GM12872 (cell line): ENCODE results near the gene SHPK.

Source experiments
- TF ChIP-seq, protein P1 (sequence below): IDR thresholded peaks from 3 replicates; pipeline ENCODE4 v1.5.1; 2011; ENCODE audit warnings: low read depth, mild to moderate bottlenecking, low read length, moderate library complexity; ENCODE audit not compliant: insufficient read depth

SHPK gene

GRCh38 chr17:3576970-3577369 lies 59.1 kb downstream of the SHPK start:
- TF ChIP-seq, protein P1, sequence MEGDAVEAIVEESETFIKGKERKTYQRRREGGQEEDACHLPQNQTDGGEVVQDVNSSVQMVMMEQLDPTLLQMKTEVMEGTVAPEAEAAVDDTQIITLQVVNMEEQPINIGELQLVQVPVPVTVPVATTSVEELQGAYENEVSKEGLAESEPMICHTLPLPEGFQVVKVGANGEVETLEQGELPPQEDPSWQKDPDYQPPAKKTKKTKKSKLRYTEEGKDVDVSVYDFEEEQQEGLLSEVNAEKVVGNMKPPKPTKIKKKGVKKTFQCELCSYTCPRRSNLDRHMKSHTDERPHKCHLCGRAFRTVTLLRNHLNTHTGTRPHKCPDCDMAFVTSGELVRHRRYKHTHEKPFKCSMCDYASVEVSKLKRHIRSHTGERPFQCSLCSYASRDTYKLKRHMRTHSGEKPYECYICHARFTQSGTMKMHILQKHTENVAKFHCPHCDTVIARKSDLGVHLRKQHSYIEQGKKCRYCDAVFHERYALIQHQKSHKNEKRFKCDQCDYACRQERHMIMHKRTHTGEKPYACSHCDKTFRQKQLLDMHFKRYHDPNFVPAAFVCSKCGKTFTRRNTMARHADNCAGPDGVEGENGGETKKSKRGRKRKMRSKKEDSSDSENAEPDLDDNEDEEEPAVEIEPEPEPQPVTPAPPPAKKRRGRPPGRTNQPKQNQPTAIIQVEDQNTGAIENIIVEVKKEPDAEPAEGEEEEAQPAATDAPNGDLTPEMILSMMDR = no peak

- TF ChIP-seq, protein P1 = no peak
Observed at GRCh38 chr17:3575511-3575910, 60.5 kb downstream of the SHPK start.

DNA sequence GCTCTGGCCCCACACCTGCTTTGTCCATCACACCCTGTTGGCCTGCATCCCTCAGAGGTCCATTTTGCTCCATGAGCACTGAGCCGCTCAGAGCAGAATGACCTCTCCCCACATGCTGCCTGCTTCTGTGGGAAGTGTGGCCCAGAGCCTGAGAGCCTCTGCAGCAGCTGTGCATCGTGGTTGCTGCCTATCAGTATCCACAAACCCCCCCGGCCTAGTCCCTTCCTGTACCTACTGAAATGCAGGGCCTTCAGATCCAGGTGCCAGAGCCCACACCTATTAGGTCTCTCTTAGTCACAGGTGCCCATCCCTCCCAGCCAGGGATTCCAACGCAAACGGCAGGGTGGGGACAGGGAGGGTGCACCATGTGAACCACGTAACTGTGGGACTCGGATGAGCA lies 61.8 kb downstream of the SHPK start:
- TF ChIP-seq, protein P1 = no peak

DNA sequence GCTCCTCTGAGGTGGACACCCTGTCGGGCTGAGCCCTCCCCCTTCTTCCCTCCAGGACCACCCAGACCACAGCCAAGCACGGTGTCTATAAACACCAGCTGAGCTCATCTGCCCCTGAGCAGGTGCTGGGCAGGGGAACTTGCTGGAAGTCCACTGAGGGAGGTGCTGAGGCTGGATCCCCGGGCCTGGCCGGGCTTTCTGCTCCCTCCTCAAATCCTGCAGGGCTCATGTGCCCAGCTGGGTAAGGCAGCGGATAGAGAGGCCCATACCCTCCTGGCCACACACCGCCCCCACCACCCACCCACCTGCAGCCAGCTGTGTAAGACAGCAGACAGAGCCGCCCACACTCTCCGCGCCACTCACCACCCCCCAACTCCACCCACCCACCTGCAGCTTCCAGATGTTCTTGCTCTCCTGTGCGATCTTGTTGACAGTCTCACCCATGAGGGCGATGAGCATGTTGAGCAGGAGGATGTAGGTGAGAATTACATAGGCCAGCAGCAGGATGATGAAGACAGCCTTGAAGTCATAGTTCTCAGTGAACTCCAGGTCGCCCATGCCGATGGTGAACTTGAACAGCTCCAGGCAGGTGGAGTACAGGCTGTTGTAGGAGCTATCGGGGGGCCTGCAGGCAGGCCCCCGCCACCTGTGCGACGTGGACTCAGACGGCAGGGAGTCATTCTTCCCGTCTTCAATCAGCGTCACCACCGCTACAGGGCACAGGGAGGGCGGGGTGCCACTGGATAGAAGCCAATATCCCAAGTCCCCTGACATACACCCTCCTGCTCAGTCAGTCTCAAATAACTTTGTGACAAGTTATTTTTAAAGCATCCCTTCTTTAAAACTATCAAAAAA lies 62.6 kb downstream of the SHPK start:
- TF ChIP-seq, protein P1 = no peak

DNA sequence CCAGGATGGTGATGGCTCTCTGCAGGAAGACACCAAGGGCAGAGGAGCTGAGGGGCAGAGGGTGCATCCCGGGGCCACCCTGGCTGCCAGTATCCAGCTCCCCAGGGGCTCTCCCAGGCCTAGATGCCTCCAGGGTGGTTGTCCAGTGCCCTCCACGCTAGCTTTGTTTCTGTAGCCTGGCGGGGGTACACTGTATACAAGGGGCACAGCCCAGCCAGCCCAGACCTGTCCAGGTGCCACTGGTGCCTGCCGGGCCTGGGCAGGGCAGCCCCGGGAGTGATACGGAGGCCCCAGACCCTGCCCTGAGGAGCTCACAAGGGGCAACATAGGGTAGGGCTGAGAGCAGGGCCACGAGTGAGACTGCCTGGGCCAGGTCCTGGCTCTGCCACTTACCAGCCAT lies 63.8 kb downstream of the SHPK start:
- TF ChIP-seq, protein P1 = no peak

GRCh38 chr17:3571043-3571900 lies 64.8 kb downstream of the SHPK start:
- TF ChIP-seq, protein P1 = no peak

- TF ChIP-seq, protein P1 = no peak
Observed at GRCh38 chr17:3569534-3570137, 66.4 kb downstream of the SHPK start.
